Activated CD8-positive, alpha-beta memory T cell treated with anti-CD3 and anti-CD28 coated beads, Interleukin-2, amount 50 U/mL, for 1 hour (primary cell): ENCODE results near the gene NEK6.

Experiments
- DNase-seq: peaks from one replicate; pipeline ENCODE4 v3.0.0-alpha.2; 2020; ENCODE audit errors: extremely low read depth

Gene NEK6

DNA sequence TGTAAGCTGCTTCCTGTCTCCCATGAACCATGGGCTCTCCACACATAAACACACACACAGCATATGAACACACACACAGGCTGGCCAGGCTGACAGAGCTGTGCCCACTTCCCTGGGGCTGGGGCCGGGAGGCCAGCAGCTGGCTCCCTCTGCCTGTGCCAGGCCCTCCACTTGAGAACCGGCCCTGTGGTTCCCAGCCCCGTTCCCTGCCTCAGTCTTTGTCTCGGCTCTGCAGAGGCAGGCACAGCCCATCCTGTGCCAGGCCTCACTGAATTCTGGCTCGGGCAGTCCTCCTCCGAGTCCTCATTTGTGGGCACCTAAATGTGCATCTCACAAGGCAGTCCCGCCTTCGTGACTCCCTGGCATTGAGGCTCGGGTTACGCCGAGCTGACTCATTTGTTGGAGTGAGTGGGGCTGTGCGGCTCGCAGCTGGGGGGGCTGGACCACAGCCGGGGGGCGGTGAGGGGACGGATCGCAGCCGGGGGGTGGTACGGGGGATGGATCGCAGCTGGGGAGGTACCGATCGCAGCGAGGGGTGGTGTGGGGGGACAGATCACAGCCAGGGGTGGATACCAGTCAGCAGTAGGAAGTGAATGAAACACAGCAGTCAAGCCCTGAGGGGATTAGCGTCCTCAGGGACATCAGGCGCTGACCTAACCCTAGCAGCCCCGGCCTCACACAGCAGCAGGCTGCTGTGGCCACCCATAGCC, 85.2 kb downstream of the NEK6 start:
- no peak for DNase-seq

- no peak for DNase-seq
Observed at GRCh38 chr9:124343533-124344290, 86.0 kb downstream of the NEK6 start.

GRCh38 chr9:124344291-124345050, 86.7 kb downstream of the NEK6 start:
- DNase-seq, result no peak

- DNase-seq, result no peak
Observed at GRCh38 chr9:124345063-124345462, 87.3 kb downstream of the NEK6 start.

DNA sequence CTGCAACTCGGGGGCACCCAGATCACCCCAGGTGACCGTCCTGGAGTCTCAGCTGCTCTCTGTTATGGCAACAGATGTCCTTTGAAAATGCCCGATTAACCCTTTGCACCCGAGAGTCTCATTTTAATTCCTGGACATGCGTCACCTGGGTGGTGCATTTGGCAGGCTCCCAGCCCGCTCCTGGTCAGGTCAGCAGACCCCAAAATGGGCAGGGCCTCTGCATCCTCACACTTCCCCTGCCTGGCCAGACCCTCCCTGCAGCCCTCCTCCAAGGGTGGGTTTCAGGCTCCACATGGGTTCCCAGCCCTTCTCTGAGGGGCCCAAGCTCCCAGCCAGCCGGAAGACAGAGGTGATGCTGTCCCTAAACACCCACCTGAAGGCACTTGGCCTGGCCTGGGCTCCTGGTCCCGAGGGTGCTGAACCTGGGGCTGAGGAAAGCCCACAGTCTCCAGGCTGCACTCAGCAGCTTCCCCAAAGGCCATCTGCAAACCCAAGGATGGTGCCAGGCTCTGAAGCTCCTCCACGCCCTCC, 88.1 kb downstream of the NEK6 start:
- no peak for DNase-seq

- DNase-seq, result no peak
Observed at GRCh38 chr9:124346347-124347163, 88.8 kb downstream of the NEK6 start.

- no peak for DNase-seq
Observed at GRCh38 chr9:124347206-124347967, 89.6 kb downstream of the NEK6 start.

- DNase-seq, result no peak
Observed at GRCh38 chr9:124347968-124348358, 90.2 kb downstream of the NEK6 start.

GRCh38 chr9:124348363-124348762, 90.6 kb downstream of the NEK6 start:
- no peak for DNase-seq

DNA sequence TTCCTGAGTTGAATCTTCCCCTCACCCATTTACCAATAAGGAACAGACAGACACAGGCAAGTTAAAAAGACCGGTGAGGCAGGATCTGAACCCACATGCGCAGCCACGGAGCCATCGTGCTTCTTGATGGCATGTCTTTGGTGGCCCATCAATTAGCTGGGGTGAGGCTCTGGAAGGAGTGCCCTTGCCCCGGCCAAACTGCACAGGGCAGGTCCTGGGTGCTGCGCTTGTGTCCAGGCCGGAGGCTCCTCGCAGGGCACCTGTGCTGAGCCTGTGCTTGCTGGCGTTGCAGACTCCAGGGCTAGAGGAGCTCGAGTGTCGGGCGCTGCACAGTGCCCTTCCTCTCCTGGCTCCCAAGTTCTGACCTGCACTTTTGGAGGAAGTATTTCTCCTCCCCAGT, 91.1 kb downstream of the NEK6 start:
- DNase-seq, result no peak

DNA sequence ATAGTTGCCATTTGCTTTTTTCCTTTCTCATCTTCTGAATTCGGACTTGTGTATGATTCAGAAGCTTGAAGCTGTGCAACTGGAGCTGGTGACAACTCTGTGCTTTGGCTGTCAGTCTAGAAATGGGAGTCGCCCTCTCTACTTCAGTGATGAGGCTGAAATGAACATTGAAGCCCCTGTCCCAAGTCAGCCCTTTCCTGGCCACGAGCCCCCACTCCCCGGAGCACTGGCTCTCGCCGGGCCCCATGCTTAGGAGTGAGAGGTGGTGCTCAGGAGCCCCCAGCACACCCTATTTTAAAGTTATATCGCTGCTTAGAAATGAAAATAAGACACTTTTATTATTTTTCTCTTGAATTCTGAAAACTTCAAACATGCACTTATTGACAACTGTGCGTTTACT, 91.5 kb downstream of the NEK6 start:
- DNase-seq, result no peak

DNA sequence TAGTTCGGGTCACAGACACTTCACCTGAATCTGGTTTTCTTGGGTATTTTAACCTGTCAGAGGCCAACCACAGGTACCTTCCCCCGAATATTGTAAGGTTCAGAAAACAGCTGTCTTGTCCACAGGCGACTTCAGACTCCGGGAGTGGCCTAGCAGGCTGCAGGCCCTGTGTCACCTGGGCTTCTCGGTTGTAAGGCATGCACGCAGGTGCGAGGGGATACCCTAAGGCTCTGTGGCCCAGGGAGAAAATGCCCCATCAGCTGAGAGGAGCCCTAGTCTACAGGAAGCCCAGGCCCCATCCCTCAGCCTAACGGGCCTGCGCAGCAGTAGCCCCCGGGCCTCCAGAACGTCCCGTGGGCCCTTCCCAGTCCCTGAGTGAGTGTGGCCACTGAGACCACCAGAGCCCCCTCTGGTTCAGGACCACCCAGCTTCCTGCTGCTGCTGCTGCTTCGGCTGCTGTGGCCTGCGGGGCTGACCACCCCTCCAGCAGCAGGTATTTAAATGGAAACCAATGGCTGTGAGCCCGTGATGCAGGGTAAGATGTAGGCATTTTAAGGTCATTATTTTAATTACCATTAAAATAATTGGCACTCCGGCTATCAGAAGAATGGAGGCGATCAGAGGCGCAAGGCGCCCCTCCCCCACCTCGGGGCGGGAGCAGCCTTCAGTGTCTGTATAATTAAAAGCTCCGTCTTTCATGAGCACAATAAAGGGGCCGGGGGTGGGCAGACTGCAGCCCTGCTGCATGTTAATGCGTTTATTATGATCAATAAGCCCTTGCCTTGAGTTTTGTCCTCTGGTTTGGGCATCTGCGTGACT, 92.1 kb downstream of the NEK6 start:
- DNase-seq, result no peak

DNA sequence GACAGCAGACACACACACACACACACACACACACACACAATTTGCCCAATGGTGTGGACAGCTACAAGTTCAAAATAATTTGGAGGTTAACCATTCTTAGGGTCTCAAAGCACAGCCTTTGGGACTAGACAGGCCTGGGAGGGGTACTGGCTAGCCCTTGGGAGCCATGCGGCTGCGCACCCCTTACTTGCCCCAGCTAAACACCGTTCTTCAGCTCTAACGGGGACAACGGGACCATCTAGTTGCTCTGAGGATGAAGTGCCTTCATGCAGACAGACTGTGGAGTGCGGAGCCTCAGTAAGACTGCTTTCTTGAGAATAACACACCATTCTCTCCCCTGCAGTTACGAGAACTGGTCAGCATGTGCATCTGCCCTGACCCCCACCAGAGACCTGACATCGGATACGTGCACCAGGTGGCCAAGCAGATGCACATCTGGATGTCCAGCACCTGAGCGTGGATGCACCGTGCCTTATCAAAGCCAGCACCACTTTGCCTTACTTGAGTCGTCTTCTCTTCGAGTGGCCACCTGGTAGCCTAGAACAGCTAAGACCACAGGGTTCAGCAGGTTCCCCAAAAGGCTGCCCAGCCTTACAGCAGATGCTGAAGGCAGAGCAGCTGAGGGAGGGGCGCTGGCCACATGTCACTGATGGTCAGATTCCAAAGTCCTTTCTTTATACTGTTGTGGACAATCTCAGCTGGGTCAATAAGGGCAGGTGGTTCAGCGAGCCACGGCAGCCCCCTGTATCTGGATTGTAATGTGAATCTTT, 92.9 kb downstream of the NEK6 start:
- no peak for DNase-seq

DNA sequence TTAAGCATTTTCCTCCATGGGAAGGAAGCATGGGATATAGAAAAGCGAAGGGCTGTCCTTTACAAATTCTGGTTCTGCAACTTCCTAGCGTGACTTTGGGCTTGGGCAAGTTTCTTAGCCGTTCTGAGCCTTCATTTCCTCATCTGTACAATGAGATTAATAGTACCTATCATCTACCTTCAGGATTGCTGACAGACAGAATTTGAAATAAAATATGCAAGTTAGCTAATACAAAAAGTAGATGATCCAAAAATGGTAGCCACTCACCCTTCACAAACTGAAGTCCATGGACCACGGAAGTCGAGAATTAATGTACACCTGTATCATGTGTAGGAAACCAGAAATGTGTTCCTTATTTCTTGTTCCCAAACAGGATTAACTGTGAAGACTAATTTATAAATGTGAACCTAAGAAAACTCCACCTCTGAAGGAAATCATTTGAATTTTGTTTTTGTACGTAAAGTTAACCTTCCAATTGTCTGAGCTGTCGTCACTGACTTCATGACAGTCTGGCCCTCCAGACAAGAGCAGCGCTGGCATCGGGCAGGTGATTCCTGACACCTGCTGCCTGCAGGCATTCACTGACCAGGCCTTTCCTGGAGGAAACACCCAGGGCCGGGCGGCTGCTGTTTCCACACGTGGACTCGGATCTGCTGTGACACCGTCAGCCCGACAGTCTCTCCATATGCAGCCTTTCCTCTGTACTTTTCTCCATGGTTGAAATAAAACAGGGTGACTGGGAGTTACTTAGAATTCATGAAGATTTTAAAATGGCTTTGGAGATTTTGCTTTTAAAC, 94.1 kb downstream of the NEK6 start:
- no peak for DNase-seq

- DNase-seq, result no peak
Observed at GRCh38 chr9:124352616-124353015, 94.9 kb downstream of the NEK6 start.

DNA sequence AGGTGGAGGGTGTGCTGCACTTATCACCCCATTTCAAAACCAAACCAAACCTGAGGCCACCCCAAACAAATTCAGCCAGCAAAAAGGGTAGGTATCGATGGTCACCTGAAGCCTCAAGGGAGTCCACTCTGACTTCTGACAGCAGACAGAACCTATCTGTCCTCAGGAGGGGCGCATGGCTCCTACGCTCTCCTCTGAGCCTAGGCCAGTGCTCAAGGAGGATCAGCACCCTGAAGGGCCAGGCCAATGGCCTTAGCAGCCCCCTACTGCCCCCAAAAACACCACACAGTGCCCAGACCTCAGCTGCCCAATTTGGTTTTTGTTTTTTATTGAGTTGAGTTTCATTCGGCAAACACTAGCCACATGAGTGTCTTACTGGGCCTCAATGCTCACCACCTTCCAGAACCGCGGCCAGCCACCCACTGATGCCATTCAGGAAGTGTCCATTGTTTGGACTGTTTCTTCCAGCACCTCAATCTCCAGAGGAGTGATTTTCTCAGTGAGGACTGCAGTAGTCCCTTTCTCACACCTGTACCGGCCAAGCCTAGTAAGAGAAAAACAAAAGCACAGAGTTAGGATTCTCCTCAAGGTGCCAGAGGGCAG, 95.5 kb downstream of the NEK6 start:
- no peak for DNase-seq

- no peak for DNase-seq
Observed at GRCh38 chr9:124353811-124354274, 96.1 kb downstream of the NEK6 start.
